Activated CD4-positive, alpha-beta T cell treated with anti-CD3 and anti-CD28 coated beads for 4 hours (primary cell): ENCODE results near the gene RPLP2.

ENCODE experiments used
- DNase-seq, 2 donors: peaks; one replicate each; pipeline ENCODE4 v3.0.0-alpha.2; 2020

RPLP2 gene

GRCh38 chr11:854601-855329 is 45.0 kb downstream of the RPLP2 start:
- no peak for DNase-seq

GRCh38 chr11:855330-855674 is 45.5 kb downstream of the RPLP2 start:
- DNase-seq = no peak

DNA sequence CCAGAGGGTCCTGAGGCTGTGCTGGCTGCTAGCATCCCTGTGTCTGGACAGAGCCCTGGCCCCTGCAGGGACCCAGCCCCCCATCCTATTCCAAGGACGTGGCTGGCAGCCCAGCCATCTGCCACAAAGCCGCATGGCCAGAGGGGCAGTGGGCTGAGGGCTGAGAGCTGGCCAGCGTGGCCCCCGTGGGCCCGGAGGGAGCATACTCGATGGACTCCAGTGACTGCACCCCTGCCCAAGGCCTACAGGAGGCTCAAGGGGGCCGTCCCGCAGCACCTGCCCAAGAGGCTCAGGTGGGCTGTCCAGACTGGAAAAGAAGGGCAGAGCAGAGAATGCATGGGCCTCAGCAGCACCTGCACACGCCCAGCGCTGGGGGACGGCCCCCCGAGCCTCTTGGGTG is 46.0 kb downstream of the RPLP2 start:
- DNase-seq = no peak

- DNase-seq = no peak
Measured at GRCh38 chr11:856397-856796, 46.6 kb downstream of the RPLP2 start.

GRCh38 chr11:858053-858761 is 48.4 kb downstream of the RPLP2 start:
- DNase-seq = no peak

GRCh38 chr11:858762-859339 is 49.1 kb downstream of the RPLP2 start:
- no peak for DNase-seq

DNA sequence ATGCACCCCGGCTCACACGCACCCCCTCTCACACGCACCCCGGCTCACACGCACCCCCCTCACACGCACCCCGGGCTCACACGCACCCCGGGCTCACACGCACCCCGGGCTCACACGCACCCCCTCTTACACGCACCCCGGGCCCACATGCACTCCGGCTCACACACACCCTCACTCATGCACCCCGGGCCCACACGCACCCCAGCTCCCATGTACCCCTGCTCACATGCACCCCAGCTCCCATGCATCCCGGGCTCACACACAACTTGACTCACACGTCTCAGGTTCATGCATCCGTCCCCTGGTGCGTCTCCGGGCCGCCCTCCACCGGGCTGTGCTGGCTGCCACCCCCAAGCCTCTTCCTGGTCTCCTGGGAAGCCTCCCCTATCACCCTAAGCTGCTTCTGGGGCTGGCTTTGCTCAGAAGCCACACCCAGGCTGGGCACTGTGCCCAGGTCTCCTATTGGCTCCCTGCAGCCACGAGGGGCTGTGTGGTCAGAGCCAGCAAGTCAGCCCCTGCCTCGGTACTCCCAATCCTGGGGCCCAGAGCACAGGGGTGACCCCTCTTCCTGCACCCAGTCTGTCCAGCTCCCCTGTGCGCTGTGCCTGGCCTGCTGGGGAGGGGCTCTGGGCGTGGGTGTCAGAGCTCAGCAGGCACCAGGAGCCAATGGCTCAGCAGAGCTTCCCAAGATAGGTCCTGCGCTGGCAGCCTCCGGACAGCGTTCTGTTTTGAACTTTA is 49.8 kb downstream of the RPLP2 start:
- DNase-seq = no peak

GRCh38 chr11:860234-861104 is 50.7 kb downstream of the RPLP2 start:
- DNase-seq = no peak

DNA sequence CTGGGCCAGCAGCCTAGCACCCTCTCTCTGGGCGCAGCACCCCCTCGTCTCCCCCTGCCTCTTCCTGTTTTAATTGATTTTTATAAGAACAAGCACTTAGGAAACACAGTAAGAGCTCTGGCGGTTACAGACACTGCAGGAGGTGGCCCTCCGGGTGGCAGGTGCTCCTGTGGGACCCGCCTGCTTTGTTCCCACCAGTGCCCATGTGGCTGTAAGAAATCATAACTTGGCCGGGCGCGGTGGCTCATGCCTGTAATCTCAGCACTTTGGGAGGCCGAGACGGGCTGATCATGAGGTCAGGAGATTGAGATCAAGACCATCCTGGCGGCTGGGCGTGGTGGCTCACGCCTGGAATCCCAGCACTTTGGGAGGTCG is 51.3 kb downstream of the RPLP2 start:
- no peak for DNase-seq

DNA sequence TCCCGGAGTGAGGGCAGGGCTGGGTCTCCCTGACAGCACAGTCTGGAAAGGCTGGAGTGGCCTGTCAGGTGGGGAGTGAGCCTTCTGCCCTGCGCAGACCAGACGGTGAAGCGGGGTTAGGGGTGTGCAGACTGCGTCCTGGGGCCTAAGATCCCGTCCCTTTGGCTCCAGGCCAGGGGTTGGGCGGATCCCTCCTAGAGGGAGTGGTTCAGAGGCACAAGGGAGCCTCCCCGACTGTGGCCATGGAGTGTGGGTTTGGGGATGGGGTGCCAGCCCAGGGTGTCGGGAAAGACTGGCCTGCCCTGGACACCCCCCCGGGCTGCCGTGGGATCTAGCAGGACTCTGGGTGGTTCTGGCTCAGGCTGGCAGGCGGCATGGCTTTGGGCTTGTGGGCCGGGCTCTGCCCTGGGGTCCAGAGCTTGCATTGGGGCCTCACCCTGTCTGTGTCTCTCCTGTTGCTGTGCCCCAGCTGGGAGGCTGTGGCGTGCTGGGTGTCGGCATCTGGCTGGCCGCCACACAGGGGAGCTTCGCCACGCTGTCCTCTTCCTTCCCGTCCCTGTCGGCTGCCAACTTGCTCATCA is 52.4 kb downstream of the RPLP2 start:
- no peak for DNase-seq
